Cardiac muscle cell (in vitro differentiated cells and primary cell): ENCODE measurements around the gene TMEM192. TPM values are rescaled to one million over a fixed set of nuclear protein-coding genes. Genes with fewer than 3 reads are reported as not detected.

Source experiments
- DNase-seq, 2 donors: peaks; one replicate each; pipeline versions ENCODE4 v3.0.0 to v3.0.0-alpha.2; 2010 to 2017; ENCODE audit warnings: low read depth in 1 of 2, low spot score in 1 of 2
- H3K27ac ChIP-seq: fragments of 200-600 bp; sonication (generic); 2 replicates; pipeline ENCODE4 v1.5.1; 2016
- H3K27me3 ChIP-seq: fragments of 200-600 bp; sonication (generic); 2 replicates; pipeline ENCODE4 v1.6.0; 2016; ENCODE audit warnings: control low read depth
- H3K36me3 ChIP-seq: fragments of 200-600 bp; sonication (generic); 2 replicates; pipeline ENCODE4 v1.5.1; 2016; ENCODE audit warnings: control low read depth
- H3K4me1 ChIP-seq: fragments of 200-600 bp; sonication (generic); 2 replicates; pipeline ENCODE4 v1.8.1; 2017; ENCODE audit warnings: low read depth, mild to moderate bottlenecking, mixed run types
- H3K4me3 ChIP-seq: fragments of 200-600 bp; sonication (generic); 2 replicates; pipeline ENCODE4 v1.5.1; 2016; ENCODE audit warnings: mild to moderate bottlenecking
- H3K9me3 ChIP-seq: fragments of 200-600 bp; sonication (generic); 2 replicates; pipeline ENCODE4 v1.5.1; 2017; ENCODE audit warnings: low read depth, mild to moderate bottlenecking, control low read depth
- CTCF ChIP-seq: IDR thresholded peaks from 2 replicates; pipeline ENCODE4 v1.5.1; 2012; ENCODE audit warnings: low read depth, mild to moderate bottlenecking, low read length
- polyA plus RNA-seq: library from polyadenylated mRNA; unstranded; fragments of >200 nt; fragmentation: Nextera tagmentation; extraction: Ambion mirVana; gene quantifications from 2 replicates; pipeline ENCODE4 v1.2.1, GENCODE V29; 2016
- total RNA-seq: library from RNA; depleted of rRNA; stranded (reverse); fragments of >200 nt; gene quantifications from 2 replicates; pipeline ENCODE4 v1.2.3, GENCODE V29; 2016

Gene TMEM192
- total and polyA plus RNA-seq, 2 experiments from 2014 or later = 7.7 to 14.0 TPM

- H3K4me3 ChIP-seq = no peak overlapping the region
- no peak for TF ChIP-seq CTCF
- DNase-seq = no peak
- H3K27ac ChIP-seq = no peak overlapping the region
- H3K27me3 ChIP-seq = no peaks in the 10 kb centered on the region
- H3K9me3 ChIP-seq = no peaks in the 10 kb centered on the region
- H3K4me1 ChIP-seq = no peaks in the 10 kb centered on the region
- H3K36me3 ChIP-seq = no peaks in the 10 kb centered on the region
Measured at GRCh38 chr4:165151734-165152133, 39.1 kb upstream of the TMEM192 start.

GRCh38 chr4:165150545-165150944 lies 37.9 kb upstream of the TMEM192 start:
- no peaks in the 10 kb centered on the region for H3K4me1 ChIP-seq
- H3K4me3 ChIP-seq = no peak overlapping the region
- no peaks in the 10 kb centered on the region for H3K36me3 ChIP-seq
- no peaks in the 10 kb centered on the region for H3K9me3 ChIP-seq
- DNase-seq = no peak
- H3K27me3 ChIP-seq = no peaks in the 10 kb centered on the region
- no peak overlapping the region for H3K27ac ChIP-seq
- TF ChIP-seq CTCF = no peak

GRCh38 chr4:165138843-165139242 lies 26.2 kb upstream of the TMEM192 start:
- no peak for DNase-seq
- Histone ChIP-seq H3K4me3 (no peak overlapping the region), H3K9me3 (no peaks in the 10 kb centered on the region), H3K4me1 (peaks cover 4% of the 10 kb centered on the region), H3K27ac (no peak overlapping the region), H3K36me3 (no peaks in the 10 kb centered on the region), H3K27me3 (no peaks in the 10 kb centered on the region)
- no peak for TF ChIP-seq CTCF

- no peak for DNase-seq
- H3K9me3 ChIP-seq = no peaks in the 10 kb centered on the region
- peaks cover 16% of the 10 kb centered on the region for H3K4me1 ChIP-seq
- TF ChIP-seq CTCF = no peak
- no peaks in the 10 kb centered on the region for H3K27me3 ChIP-seq
- H3K4me3 ChIP-seq = no peak overlapping the region
- H3K27ac ChIP-seq = no peak overlapping the region
- no peaks in the 10 kb centered on the region for H3K36me3 ChIP-seq
Measured at GRCh38 chr4:165137205-165137604, 24.5 kb upstream of the TMEM192 start.

- TF ChIP-seq CTCF = no peak
Measured at GRCh38 chr4:165136529-165136928, 23.9 kb upstream of the TMEM192 start.

GRCh38 chr4:165133150-165133549 lies 20.5 kb upstream of the TMEM192 start:
- peak in 1 of 2 donors; percentile 10 for DNase-seq
- no peak for TF ChIP-seq CTCF
- Histone ChIP-seq H3K27ac (peak overlapping the region; percentile 11), H3K36me3 (no peaks in the 10 kb centered on the region), H3K4me1 (peaks cover 12% of the 10 kb centered on the region), H3K4me3 (no peak overlapping the region), H3K9me3 (no peaks in the 10 kb centered on the region), H3K27me3 (no peaks in the 10 kb centered on the region)

More at GRCh38 chr4:165136529-165136928, 23.9 kb upstream of the TMEM192 start:
- H3K9me3 ChIP-seq = no peaks in the 10 kb centered on the region
- no peak overlapping the region for H3K27ac ChIP-seq
- H3K36me3 ChIP-seq = no peaks in the 10 kb centered on the region
- no peaks in the 10 kb centered on the region for H3K27me3 ChIP-seq
- H3K4me3 ChIP-seq = no peak overlapping the region
- H3K4me1 ChIP-seq = peaks cover 12% of the 10 kb centered on the region
- DNase-seq = no peak
